Caco-2 (cell line): Measurements from ENCODE around the gene SOX1. TPM values are rescaled to one million over a fixed set of nuclear protein-coding genes. Genes with fewer than 3 reads are reported as not detected.

Experiments used
- BruUV-seq: library from RNA; stranded (reverse); fragments of 400-500 nt; replicated peaks from 2 replicates; lab custom pipeline; 2021; lab: Mats Ljungman, UMichigan
- CTCF ChIA-PET: fragments of 300-600 bp; sonication (Branson Sonifier 250); formaldehyde crosslinking; loops from one replicate; lab custom pipeline; 2022; ENCODE audit warnings: antibody characterized with exemption; lab: Charles Lee
- POLR2A ChIA-PET: fragments of 300-600 bp; sonication (Branson Sonifier 250); formaldehyde crosslinking; loops from one replicate; lab custom pipeline; 2022; ENCODE audit warnings: antibody characterized with exemption; lab: Charles Lee
- DNase-seq, 2 experiments: peaks; one replicate each; pipeline versions ENCODE4 v3.0.0 to v3.0.0-alpha.2; 2020 to 2022
- H3K27me3 ChIP-seq: replicated peaks from 2 replicates; pipeline ENCODE4 v1.6.0; 2011; ENCODE audit warnings: low read length; ENCODE audit not compliant: control insufficient read depth, insufficient read depth
- H3K36me3 ChIP-seq: 2 replicates; pipeline ENCODE4 v1.5.1; 2011; ENCODE audit warnings: low read length; ENCODE audit not compliant: control insufficient read depth, insufficient read depth
- H3K4me1 ChIP-seq: fragments of 250-450 bp; sonication (Bioruptor Pico); 2 replicates; pipeline ENCODE4 v1.5.1; 2020; ENCODE audit warnings: mild to moderate bottlenecking
- H3K4me3 ChIP-seq: 2 replicates; pipeline ENCODE4 v1.5.1; 2011; ENCODE audit warnings: low read depth, mild to moderate bottlenecking, control low read depth, low read length
- H3K9me3 ChIP-seq: fragments of 250-450 bp; sonication (Bioruptor Pico); 2 replicates; pipeline ENCODE4 v1.5.1; 2020; ENCODE audit warnings: mild to moderate bottlenecking, moderate library complexity
- H3K27ac Mint-ChIP-seq: one replicate; pipeline ENCODE4 v1.8.0; 2022; ENCODE audit warnings: mixed read lengths; ENCODE audit not compliant: unreplicated experiment
- H3K27me3 Mint-ChIP-seq: one replicate; pipeline ENCODE4 v1.8.0; 2022; ENCODE audit warnings: mixed read lengths; ENCODE audit not compliant: insufficient read depth, unreplicated experiment
- H3K36me3 Mint-ChIP-seq: one replicate; pipeline ENCODE4 v1.8.0; 2022; ENCODE audit warnings: mild to moderate bottlenecking, mixed read lengths; ENCODE audit not compliant: insufficient read depth, unreplicated experiment
- H3K4me1 Mint-ChIP-seq: one replicate; pipeline ENCODE4 v1.8.0; 2022; ENCODE audit warnings: low read depth, mixed read lengths; ENCODE audit not compliant: unreplicated experiment
- H3K4me3 Mint-ChIP-seq: one replicate; pipeline ENCODE4 v1.8.0; 2022; ENCODE audit warnings: mild to moderate bottlenecking, moderate library complexity, mixed read lengths; ENCODE audit not compliant: unreplicated experiment
- H3K9me3 Mint-ChIP-seq: one replicate; pipeline ENCODE4 v1.8.0; 2022; ENCODE audit warnings: mixed read lengths; ENCODE audit not compliant: unreplicated experiment
- intact Hi-C: fragments of 100-400 bp; cut with micrococcal nuclease; formaldehyde crosslinking; loops from one replicate; pipeline ENCODE4 v1.10.0; 2022; ENCODE audit not compliant: unreplicated experiment
- total RNA-seq: library from RNA; stranded (reverse); gene quantifications from 2 replicates; pipeline ENCODE4 v1.2.3, GENCODE V29; 2022
- TF ChIP-seq, protein P1 (sequence below), 2 experiments: fragments of 200-600 bp in 1 of 2; IDR thresholded peaks; 1 replicate in 1 of 2; 2 replicates in 1 of 2; pipeline versions ENCODE4 v1.5.1 to v1.8.0; 2011 to 2022; ENCODE audit warnings: antibody characterized with exemption in 1 of 2, control low read depth in 1 of 2, inconsistent platforms in 1 of 2, low read depth in 1 of 2, low read length in 1 of 2, mild to moderate bottlenecking in 1 of 2, moderate library complexity in 1 of 2; ENCODE audit not compliant: insufficient read depth in 1 of 2, severe bottlenecking in 1 of 2, unreplicated experiment in 1 of 2

SOX1 gene
- total RNA-seq, 1 experiment from 2014 or later, result 1.7 TPM

DNA sequence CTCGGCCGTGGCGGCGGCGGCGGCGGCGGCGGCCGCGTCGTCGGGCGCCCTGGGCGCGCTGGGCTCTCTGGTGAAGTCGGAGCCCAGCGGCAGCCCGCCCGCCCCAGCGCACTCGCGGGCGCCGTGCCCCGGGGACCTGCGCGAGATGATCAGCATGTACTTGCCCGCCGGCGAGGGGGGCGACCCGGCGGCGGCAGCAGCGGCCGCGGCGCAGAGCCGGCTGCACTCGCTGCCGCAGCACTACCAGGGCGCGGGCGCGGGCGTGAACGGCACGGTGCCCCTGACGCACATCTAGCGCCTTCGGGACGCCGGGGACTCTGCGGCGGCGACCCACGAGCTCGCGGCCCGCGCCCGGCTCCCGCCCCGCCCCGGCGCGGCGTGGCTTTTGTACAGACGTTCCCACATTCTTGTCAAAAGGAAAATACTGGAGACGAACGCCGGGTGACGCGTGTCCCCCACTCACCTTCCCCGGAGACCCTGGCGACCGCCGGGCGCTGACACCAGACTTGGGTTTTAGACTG is 1.7 kb downstream of the SOX1 start:
- Mint-ChIP-seq H3K4me3 (peak overlapping the region; percentile 14), H3K27ac (no peak overlapping the region), H3K36me3 (no peaks in the 10 kb centered on the region), H3K27me3 (peaks cover 16% of the 10 kb centered on the region), H3K4me1 (no peaks in the 10 kb centered on the region), H3K9me3 (no peaks in the 10 kb centered on the region)
- TF ChIP-seq, protein P1, sequence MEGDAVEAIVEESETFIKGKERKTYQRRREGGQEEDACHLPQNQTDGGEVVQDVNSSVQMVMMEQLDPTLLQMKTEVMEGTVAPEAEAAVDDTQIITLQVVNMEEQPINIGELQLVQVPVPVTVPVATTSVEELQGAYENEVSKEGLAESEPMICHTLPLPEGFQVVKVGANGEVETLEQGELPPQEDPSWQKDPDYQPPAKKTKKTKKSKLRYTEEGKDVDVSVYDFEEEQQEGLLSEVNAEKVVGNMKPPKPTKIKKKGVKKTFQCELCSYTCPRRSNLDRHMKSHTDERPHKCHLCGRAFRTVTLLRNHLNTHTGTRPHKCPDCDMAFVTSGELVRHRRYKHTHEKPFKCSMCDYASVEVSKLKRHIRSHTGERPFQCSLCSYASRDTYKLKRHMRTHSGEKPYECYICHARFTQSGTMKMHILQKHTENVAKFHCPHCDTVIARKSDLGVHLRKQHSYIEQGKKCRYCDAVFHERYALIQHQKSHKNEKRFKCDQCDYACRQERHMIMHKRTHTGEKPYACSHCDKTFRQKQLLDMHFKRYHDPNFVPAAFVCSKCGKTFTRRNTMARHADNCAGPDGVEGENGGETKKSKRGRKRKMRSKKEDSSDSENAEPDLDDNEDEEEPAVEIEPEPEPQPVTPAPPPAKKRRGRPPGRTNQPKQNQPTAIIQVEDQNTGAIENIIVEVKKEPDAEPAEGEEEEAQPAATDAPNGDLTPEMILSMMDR (IDR thresholded peaks at IDR 0.05; ENCODE audit: insufficient read depth in 1 of 2, low read depth in 1 of 2, low read length in 1 of 2, severe bottlenecking in 1 of 2, unreplicated experiment in 1 of 2), result no peak
- no peak overlapping the region for H3K4me3 ChIP-seq
- DNase-seq, result no peak
- no TSS peak for BruUV-seq
- CTCF ChIA-PET, result no interaction called here
- H3K4me1 ChIP-seq, result 0 out of 2 replicates have a peak, but pooled peaks cover 3% of the 10 kb centered on the region
- intact Hi-C loops, result no loop called here
- no peaks in the 10 kb centered on the region for H3K36me3 ChIP-seq
- H3K9me3 ChIP-seq, result no peaks in the 10 kb centered on the region
- POLR2A ChIA-PET, result no interaction called here
- no peaks in the 10 kb centered on the region; the same call in 1 of the 2 replicates for H3K27me3 ChIP-seq

DNA sequence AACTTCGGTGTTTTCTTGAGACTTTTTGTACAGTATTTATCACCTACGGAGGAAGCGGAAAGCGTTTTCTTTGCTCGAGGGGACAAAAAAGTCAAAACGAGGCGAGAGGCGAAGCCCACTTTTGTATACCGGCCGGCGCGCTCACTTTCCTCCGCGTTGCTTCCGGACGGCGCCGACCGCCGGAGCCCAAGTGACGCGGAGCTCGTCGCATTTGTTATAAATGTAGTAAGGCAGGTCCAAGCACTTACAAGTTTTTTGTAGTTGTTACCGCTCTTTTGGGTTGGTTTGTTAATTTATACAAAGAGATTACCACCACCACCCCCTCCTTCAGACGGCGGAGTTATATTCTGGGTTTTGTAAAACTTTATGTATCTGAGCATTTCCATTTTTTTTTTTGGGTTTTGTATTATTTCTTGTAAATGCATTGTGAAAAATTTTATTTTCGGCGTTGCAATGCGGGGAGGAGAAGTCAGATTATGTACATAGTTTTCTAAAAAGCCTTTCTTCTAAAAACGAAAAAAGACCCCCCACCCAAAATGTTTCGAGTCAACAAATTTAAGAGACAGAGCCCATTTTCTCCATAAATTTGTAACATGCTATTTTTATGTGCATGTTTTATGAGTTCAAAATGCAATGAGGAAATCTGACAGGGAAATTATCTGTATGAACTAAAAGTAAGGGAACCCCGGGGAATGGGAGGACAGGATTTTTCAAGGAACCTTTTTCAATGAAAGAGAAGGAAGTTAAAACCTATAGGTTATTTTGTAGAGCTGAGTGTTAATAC is 2.3 kb downstream of the SOX1 start:
- Histone ChIP-seq H3K9me3 (no peaks in the 10 kb centered on the region), H3K4me1 (0 out of 2 replicates have a peak, but pooled peaks cover 3% of the 10 kb centered on the region), H3K4me3 (no peak overlapping the region), H3K36me3 (no peaks in the 10 kb centered on the region), H3K27me3 (no peaks in the 10 kb centered on the region; the same call in 1 of the 2 replicates)
- POLR2A ChIA-PET, result no interaction called here
- peaks cover 14% of the 10 kb centered on the region for H3K27me3 Mint-ChIP-seq
- TF ChIP-seq, protein P1 (IDR thresholded peaks at IDR 0.05; ENCODE audit: insufficient read depth in 1 of 2, low read depth in 1 of 2, low read length in 1 of 2, severe bottlenecking in 1 of 2, unreplicated experiment in 1 of 2), result no peak
- H3K9me3 Mint-ChIP-seq, result no peaks in the 10 kb centered on the region
- CTCF ChIA-PET, result no interaction called here
- intact Hi-C loops, result no loop called here
- DNase-seq, result no peak
- no peaks in the 10 kb centered on the region for H3K4me1 Mint-ChIP-seq
- H3K27ac Mint-ChIP-seq, result no peak overlapping the region
- H3K36me3 Mint-ChIP-seq, result no peaks in the 10 kb centered on the region
- TSS peak; percentile 49 for BruUV-seq
- peak overlapping the region; percentile 14 for H3K4me3 Mint-ChIP-seq

DNA sequence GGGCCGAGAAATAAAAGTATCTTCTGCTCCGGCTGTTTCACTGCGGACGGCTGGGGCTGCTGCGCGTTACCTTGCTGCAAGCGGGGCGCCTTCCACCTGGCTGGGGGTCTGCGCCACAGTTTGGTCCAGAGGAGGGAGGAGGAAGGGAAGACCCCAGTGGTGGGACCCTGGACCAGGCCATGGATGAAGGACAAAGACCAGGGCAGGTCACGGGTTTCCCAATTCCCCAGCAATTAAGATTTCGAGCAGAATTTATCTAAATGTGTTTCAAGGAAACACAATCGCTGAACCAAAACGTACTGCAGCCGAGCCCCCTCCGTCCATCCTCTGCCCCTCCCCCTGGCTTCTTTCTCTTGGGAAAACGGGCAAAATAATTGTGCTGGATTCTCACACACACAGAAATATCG is 2.9 kb downstream of the SOX1 start:
- Mint-ChIP-seq H3K4me1 (no peaks in the 10 kb centered on the region), H3K27me3 (peaks cover 14% of the 10 kb centered on the region), H3K9me3 (no peaks in the 10 kb centered on the region), H3K27ac (no peak overlapping the region), H3K4me3 (no peak overlapping the region), H3K36me3 (no peaks in the 10 kb centered on the region)
- H3K36me3 ChIP-seq, result no peaks in the 10 kb centered on the region
- H3K4me1 ChIP-seq, result 0 out of 2 replicates have a peak, but pooled peaks cover 3% of the 10 kb centered on the region
- BruUV-seq, result no TSS peak
- ChIA-PET CTCF (no interaction called here), POLR2A (no interaction called here)
- no peak for DNase-seq
- intact Hi-C loops, result no loop called here
- H3K9me3 ChIP-seq, result no peaks in the 10 kb centered on the region
- H3K27me3 ChIP-seq, result no peaks in the 10 kb centered on the region; the same call in 1 of the 2 replicates
- TF ChIP-seq, protein P1 (IDR thresholded peaks at IDR 0.05; ENCODE audit: insufficient read depth in 1 of 2, low read depth in 1 of 2, low read length in 1 of 2, severe bottlenecking in 1 of 2, unreplicated experiment in 1 of 2), result no peak
- no peak overlapping the region for H3K4me3 ChIP-seq
